Left forelimb (tissue), 1 donor: ENCODE results near the gene NOX5.
A peak's percentile ranks its signal among the peaks of the same experiment; 100 is the strongest.

Source experiments
- DNase-seq: peaks from one replicate; pipeline ENCODE4 v3.0.0-alpha.2; 2018; ENCODE audit warnings: low spot score

The NOX5 gene

GRCh38 chr15:68990992-68991500 is 23.4 kb upstream of the NOX5 start:
- DNase-seq = peak; percentile 30

GRCh38 chr15:68991723-68992122 is 22.8 kb upstream of the NOX5 start:
- no peak for DNase-seq

GRCh38 chr15:68992696-68993095 is 21.8 kb upstream of the NOX5 start:
- DNase-seq = peak; percentile 18

- peak; percentile 33 for DNase-seq
Measured at GRCh38 chr15:68993276-68993675, 21.2 kb upstream of the NOX5 start.

- DNase-seq = peak; percentile 37
Measured at GRCh38 chr15:68994149-68994548, 20.3 kb upstream of the NOX5 start.

GRCh38 chr15:68994981-68995761 is 19.3 kb upstream of the NOX5 start:
- peak; percentile 15 for DNase-seq

- peak; percentile 26 for DNase-seq
Measured at GRCh38 chr15:68997050-68997449, 17.4 kb upstream of the NOX5 start.

GRCh38 chr15:68997930-68998777 is 16.3 kb upstream of the NOX5 start:
- peak; percentile 36 for DNase-seq

GRCh38 chr15:68999091-68999490 is 15.4 kb upstream of the NOX5 start:
- no peak for DNase-seq

- DNase-seq = no peak
Measured at GRCh38 chr15:69000091-69000490, 14.4 kb upstream of the NOX5 start.

GRCh38 chr15:69000725-69001503 is 13.6 kb upstream of the NOX5 start:
- DNase-seq = no peak

GRCh38 chr15:69002783-69003182 is 11.7 kb upstream of the NOX5 start:
- DNase-seq = no peak

- no peak for DNase-seq
Measured at GRCh38 chr15:69004011-69004410, 10.5 kb upstream of the NOX5 start.

GRCh38 chr15:69008056-69008455 is 6.4 kb upstream of the NOX5 start:
- no peak for DNase-seq

GRCh38 chr15:69009341-69009740 is 5.2 kb upstream of the NOX5 start:
- DNase-seq = no peak

GRCh38 chr15:69011641-69012040 is 2.9 kb upstream of the NOX5 start:
- no peak for DNase-seq

- no peak for DNase-seq
Measured at GRCh38 chr15:69012761-69013364, 1.6 kb upstream of the NOX5 start.

- no peak for DNase-seq
Measured at GRCh38 chr15:69013726-69014406, 629 bp upstream of the NOX5 start.

- no peak for DNase-seq
Measured at GRCh38 chr15:69015591-69015990, 1.1 kb downstream of the NOX5 start.

GRCh38 chr15:69016021-69016595 is 1.6 kb downstream of the NOX5 start:
- DNase-seq = no peak

GRCh38 chr15:69017978-69018377 is 3.5 kb downstream of the NOX5 start:
- DNase-seq = no peak
